WTC11 (cell line): ENCODE measurements around the gene HSD17B12. TPM values are rescaled to one million over a fixed set of nuclear protein-coding genes. Genes with fewer than 3 reads are reported as not detected.

ENCODE experiments used
- ATAC-seq: fragments of 200-7000 bp; cut with Tn5 transposase; 2 replicates; pipeline ENCODE4 v1.10.0; 2021; ENCODE audit warnings: mild to moderate bottlenecking, moderate library complexity
- CTCF ChIA-PET: fragments of 300-600 bp; sonication (Branson Sonifier 250); formaldehyde crosslinking; loops from one replicate; lab custom pipeline; 2021; ENCODE audit warnings: antibody characterized with exemption; lab: Charles Lee
- POLR2A ChIA-PET: fragments of 350-600 bp; sonication (Branson Sonifier 250); formaldehyde crosslinking; loops from one replicate; lab custom pipeline; 2021; ENCODE audit warnings: antibody characterized with exemption; lab: Charles Lee
- DNase-seq: peaks from one replicate; pipeline ENCODE4 v3.0.0; 2021; ENCODE audit warnings: low spot score
- H3K27ac Mint-ChIP-seq: 2 replicates; pipeline ENCODE4 v1.8.0; 2021; ENCODE audit warnings: mixed read lengths
- H3K27me3 Mint-ChIP-seq: 2 replicates; pipeline ENCODE4 v1.8.0; 2021; ENCODE audit warnings: low read depth, mild to moderate bottlenecking, moderate library complexity, mixed read lengths
- H3K36me3 Mint-ChIP-seq: 2 replicates; pipeline ENCODE4 v1.8.0; 2021; ENCODE audit warnings: mixed read lengths
- H3K4me1 Mint-ChIP-seq: 2 replicates; pipeline ENCODE4 v1.8.0; 2022; ENCODE audit warnings: mixed read lengths
- H3K4me3 Mint-ChIP-seq: 2 replicates; pipeline ENCODE4 v1.8.0; 2021; ENCODE audit warnings: mild to moderate bottlenecking, moderate library complexity, mixed read lengths
- H3K9me3 Mint-ChIP-seq: 2 replicates; pipeline ENCODE4 v1.8.0; 2021; ENCODE audit warnings: mixed read lengths
- GTF2I ChIP-seq: fragments of 250-450 bp; sonication (Bioruptor Pico); conservative IDR thresholded peaks from 2 replicates; pipeline ENCODE4 v1.4.0; 2021; ENCODE audit warnings: mild to moderate bottlenecking
- KAT7 ChIP-seq: sonication (generic); formaldehyde crosslinking; IDR thresholded peaks from 2 replicates; pipeline ENCODE4 v1.8.1; 2023; ENCODE audit warnings: missing genetic modification reagents, mild to moderate bottlenecking, borderline replicate concordance
- TCF7 ChIP-seq: sonication (generic); formaldehyde crosslinking; IDR thresholded peaks from 2 replicates; pipeline ENCODE4 v1.8.0; 2022; ENCODE audit warnings: mild to moderate bottlenecking, low read depth, missing genetic modification reagents, moderate library complexity
- ZNF263 ChIP-seq: sonication (generic); formaldehyde crosslinking; IDR thresholded peaks from 2 replicates; pipeline ENCODE4 v1.8.1; 2022; ENCODE audit warnings: low read depth, mild to moderate bottlenecking, moderate library complexity, missing genetic modification reagents
- ZNF423 ChIP-seq: fragments of 250-450 bp; sonication (Bioruptor Pico); IDR thresholded peaks from 2 replicates; pipeline ENCODE4 v2.1.2; 2022; ENCODE audit warnings: mild to moderate bottlenecking, moderate library complexity
- total RNA-seq: library from RNA; stranded (reverse); gene quantifications from 3 replicates; pipeline ENCODE4 v1.2.3, GENCODE V29; 2021
- TF ChIP-seq, protein P1 (sequence below): sonication (generic); formaldehyde crosslinking; IDR thresholded peaks from 2 replicates; pipeline ENCODE4 v1.8.1; 2023; ENCODE audit warnings: mild to moderate bottlenecking, missing genetic modification reagents, borderline replicate concordance
- TF ChIP-seq, protein P2 (sequence below): fragments of 250-450 bp; sonication (Bioruptor Pico); IDR thresholded peaks from 2 replicates; pipeline ENCODE4 v1.9.0; 2021; ENCODE audit warnings: moderate library complexity, mild to moderate bottlenecking, inconsistent platforms, borderline replicate concordance
- TF ChIP-seq, protein P3 (sequence below): fragments of 250-450 bp; sonication (Bioruptor Pico); IDR thresholded peaks from 2 replicates; pipeline ENCODE4 v1.9.0; 2021; ENCODE audit warnings: mild to moderate bottlenecking, borderline replicate concordance
- TF ChIP-seq, protein P4 (sequence below): fragments of 250-450 bp; sonication (Bioruptor Pico); IDR thresholded peaks from 2 replicates; pipeline ENCODE4 v1.9.0; 2021; ENCODE audit warnings: mild to moderate bottlenecking
- TF ChIP-seq, protein P5 (sequence below): fragments of 200-600 bp; IDR thresholded peaks from 2 replicates; pipeline ENCODE4 v1.8.0; 2022; ENCODE audit warnings: antibody characterized with exemption
- TF ChIP-seq, protein P6 (sequence below): sonication (generic); formaldehyde crosslinking; IDR thresholded peaks from 2 replicates; pipeline ENCODE4 v1.8.0; 2022; ENCODE audit warnings: mild to moderate bottlenecking, missing genetic modification reagents

HSD17B12 gene
- total RNA-seq, 1 experiment from 2014 or later: 149 TPM

DNA sequence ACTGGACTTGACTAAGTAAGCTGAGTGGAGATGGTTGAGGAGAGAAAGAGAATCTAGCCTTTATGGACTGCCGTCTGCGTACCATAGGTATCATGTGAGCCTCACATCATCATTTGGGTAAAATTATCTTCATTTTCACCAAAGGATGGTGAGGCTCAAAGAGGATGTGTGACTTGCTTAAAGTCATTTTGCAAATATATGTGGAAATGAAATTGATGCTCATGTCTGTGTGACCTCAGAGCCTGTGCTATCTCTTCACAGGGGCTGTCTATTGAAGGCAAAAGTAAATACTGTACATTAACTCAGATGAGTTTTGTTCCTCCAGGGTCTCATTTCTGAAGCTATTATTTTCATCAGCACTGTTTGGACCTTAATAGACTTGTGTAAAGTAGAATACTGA lies 116.8 kb downstream of the HSD17B12 start:
- ChIA-PET CTCF (interaction anchor here (1.0 kb wide), 1 partner anchor 28 kb away, joined by 4 read pairs; no protein-coding TSS in a partner anchor), POLR2A (no interaction called here)
- Mint-ChIP-seq H3K27ac (no peak overlapping the region), H3K9me3 (no peaks in the 10 kb centered on the region), H3K27me3 (no peaks in the 10 kb centered on the region), H3K36me3 (peaks cover 18% of the 10 kb centered on the region), H3K4me3 (no peak overlapping the region), H3K4me1 (no peaks in the 10 kb centered on the region)
- DNase-seq (no peak), ATAC-seq (no peak)
- TF ChIP-seq, protein P1, sequence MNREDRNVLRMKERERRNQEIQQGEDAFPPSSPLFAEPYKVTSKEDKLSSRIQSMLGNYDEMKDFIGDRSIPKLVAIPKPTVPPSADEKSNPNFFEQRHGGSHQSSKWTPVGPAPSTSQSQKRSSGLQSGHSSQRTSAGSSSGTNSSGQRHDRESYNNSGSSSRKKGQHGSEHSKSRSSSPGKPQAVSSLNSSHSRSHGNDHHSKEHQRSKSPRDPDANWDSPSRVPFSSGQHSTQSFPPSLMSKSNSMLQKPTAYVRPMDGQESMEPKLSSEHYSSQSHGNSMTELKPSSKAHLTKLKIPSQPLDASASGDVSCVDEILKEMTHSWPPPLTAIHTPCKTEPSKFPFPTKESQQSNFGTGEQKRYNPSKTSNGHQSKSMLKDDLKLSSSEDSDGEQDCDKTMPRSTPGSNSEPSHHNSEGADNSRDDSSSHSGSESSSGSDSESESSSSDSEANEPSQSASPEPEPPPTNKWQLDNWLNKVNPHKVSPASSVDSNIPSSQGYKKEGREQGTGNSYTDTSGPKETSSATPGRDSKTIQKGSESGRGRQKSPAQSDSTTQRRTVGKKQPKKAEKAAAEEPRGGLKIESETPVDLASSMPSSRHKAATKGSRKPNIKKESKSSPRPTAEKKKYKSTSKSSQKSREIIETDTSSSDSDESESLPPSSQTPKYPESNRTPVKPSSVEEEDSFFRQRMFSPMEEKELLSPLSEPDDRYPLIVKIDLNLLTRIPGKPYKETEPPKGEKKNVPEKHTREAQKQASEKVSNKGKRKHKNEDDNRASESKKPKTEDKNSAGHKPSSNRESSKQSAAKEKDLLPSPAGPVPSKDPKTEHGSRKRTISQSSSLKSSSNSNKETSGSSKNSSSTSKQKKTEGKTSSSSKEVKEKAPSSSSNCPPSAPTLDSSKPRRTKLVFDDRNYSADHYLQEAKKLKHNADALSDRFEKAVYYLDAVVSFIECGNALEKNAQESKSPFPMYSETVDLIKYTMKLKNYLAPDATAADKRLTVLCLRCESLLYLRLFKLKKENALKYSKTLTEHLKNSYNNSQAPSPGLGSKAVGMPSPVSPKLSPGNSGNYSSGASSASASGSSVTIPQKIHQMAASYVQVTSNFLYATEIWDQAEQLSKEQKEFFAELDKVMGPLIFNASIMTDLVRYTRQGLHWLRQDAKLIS (CRISPR knock-in tag): no peak
- TF ChIP-seq GTF2I (CRISPR knock-in tag) (no peak), KAT7 (no peak), TCF7 (CRISPR knock-in tag) (no peak), ZNF423 (CRISPR knock-in tag) (no peak), ZNF263 (CRISPR knock-in tag) (no peak)
- TF ChIP-seq, protein P2, sequence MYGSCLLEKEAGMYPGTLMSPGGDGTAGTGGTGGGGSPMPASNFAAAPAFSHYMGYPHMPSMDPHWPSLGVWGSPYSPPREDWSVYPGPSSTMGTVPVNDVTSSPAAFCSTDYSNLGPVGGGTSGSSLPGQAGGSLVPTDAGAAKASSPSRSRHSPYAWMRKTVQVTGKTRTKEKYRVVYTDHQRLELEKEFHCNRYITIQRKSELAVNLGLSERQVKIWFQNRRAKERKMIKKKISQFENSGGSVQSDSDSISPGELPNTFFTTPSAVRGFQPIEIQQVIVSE (CRISPR knock-in tag): no peak
- TF ChIP-seq, protein P3, sequence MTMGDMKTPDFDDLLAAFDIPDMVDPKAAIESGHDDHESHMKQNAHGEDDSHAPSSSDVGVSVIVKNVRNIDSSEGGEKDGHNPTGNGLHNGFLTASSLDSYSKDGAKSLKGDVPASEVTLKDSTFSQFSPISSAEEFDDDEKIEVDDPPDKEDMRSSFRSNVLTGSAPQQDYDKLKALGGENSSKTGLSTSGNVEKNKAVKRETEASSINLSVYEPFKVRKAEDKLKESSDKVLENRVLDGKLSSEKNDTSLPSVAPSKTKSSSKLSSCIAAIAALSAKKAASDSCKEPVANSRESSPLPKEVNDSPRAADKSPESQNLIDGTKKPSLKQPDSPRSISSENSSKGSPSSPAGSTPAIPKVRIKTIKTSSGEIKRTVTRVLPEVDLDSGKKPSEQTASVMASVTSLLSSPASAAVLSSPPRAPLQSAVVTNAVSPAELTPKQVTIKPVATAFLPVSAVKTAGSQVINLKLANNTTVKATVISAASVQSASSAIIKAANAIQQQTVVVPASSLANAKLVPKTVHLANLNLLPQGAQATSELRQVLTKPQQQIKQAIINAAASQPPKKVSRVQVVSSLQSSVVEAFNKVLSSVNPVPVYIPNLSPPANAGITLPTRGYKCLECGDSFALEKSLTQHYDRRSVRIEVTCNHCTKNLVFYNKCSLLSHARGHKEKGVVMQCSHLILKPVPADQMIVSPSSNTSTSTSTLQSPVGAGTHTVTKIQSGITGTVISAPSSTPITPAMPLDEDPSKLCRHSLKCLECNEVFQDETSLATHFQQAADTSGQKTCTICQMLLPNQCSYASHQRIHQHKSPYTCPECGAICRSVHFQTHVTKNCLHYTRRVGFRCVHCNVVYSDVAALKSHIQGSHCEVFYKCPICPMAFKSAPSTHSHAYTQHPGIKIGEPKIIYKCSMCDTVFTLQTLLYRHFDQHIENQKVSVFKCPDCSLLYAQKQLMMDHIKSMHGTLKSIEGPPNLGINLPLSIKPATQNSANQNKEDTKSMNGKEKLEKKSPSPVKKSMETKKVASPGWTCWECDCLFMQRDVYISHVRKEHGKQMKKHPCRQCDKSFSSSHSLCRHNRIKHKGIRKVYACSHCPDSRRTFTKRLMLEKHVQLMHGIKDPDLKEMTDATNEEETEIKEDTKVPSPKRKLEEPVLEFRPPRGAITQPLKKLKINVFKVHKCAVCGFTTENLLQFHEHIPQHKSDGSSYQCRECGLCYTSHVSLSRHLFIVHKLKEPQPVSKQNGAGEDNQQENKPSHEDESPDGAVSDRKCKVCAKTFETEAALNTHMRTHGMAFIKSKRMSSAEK (CRISPR knock-in tag): no peak
- TF ChIP-seq, protein P4, sequence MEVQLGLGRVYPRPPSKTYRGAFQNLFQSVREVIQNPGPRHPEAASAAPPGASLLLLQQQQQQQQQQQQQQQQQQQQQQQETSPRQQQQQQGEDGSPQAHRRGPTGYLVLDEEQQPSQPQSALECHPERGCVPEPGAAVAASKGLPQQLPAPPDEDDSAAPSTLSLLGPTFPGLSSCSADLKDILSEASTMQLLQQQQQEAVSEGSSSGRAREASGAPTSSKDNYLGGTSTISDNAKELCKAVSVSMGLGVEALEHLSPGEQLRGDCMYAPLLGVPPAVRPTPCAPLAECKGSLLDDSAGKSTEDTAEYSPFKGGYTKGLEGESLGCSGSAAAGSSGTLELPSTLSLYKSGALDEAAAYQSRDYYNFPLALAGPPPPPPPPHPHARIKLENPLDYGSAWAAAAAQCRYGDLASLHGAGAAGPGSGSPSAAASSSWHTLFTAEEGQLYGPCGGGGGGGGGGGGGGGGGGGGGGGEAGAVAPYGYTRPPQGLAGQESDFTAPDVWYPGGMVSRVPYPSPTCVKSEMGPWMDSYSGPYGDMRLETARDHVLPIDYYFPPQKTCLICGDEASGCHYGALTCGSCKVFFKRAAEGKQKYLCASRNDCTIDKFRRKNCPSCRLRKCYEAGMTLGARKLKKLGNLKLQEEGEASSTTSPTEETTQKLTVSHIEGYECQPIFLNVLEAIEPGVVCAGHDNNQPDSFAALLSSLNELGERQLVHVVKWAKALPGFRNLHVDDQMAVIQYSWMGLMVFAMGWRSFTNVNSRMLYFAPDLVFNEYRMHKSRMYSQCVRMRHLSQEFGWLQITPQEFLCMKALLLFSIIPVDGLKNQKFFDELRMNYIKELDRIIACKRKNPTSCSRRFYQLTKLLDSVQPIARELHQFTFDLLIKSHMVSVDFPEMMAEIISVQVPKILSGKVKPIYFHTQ (CRISPR knock-in tag): no peak
- TF ChIP-seq, protein P5, sequence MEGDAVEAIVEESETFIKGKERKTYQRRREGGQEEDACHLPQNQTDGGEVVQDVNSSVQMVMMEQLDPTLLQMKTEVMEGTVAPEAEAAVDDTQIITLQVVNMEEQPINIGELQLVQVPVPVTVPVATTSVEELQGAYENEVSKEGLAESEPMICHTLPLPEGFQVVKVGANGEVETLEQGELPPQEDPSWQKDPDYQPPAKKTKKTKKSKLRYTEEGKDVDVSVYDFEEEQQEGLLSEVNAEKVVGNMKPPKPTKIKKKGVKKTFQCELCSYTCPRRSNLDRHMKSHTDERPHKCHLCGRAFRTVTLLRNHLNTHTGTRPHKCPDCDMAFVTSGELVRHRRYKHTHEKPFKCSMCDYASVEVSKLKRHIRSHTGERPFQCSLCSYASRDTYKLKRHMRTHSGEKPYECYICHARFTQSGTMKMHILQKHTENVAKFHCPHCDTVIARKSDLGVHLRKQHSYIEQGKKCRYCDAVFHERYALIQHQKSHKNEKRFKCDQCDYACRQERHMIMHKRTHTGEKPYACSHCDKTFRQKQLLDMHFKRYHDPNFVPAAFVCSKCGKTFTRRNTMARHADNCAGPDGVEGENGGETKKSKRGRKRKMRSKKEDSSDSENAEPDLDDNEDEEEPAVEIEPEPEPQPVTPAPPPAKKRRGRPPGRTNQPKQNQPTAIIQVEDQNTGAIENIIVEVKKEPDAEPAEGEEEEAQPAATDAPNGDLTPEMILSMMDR: no peak
- TF ChIP-seq, protein P6, sequence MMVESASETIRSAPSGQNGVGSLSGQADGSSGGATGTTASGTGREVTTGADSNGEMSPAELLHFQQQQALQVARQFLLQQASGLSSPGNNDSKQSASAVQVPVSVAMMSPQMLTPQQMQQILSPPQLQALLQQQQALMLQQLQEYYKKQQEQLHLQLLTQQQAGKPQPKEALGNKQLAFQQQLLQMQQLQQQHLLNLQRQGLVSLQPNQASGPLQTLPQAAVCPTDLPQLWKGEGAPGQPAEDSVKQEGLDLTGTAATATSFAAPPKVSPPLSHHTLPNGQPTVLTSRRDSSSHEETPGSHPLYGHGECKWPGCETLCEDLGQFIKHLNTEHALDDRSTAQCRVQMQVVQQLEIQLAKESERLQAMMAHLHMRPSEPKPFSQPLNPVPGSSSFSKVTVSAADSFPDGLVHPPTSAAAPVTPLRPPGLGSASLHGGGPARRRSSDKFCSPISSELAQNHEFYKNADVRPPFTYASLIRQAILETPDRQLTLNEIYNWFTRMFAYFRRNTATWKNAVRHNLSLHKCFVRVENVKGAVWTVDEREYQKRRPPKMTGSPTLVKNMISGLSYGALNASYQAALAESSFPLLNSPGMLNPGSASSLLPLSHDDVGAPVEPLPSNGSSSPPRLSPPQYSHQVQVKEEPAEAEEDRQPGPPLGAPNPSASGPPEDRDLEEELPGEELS (CRISPR knock-in tag): no peak
